Measurements from ENCODE around the gene ARHGEF12.

Gene ARHGEF12, protein sequence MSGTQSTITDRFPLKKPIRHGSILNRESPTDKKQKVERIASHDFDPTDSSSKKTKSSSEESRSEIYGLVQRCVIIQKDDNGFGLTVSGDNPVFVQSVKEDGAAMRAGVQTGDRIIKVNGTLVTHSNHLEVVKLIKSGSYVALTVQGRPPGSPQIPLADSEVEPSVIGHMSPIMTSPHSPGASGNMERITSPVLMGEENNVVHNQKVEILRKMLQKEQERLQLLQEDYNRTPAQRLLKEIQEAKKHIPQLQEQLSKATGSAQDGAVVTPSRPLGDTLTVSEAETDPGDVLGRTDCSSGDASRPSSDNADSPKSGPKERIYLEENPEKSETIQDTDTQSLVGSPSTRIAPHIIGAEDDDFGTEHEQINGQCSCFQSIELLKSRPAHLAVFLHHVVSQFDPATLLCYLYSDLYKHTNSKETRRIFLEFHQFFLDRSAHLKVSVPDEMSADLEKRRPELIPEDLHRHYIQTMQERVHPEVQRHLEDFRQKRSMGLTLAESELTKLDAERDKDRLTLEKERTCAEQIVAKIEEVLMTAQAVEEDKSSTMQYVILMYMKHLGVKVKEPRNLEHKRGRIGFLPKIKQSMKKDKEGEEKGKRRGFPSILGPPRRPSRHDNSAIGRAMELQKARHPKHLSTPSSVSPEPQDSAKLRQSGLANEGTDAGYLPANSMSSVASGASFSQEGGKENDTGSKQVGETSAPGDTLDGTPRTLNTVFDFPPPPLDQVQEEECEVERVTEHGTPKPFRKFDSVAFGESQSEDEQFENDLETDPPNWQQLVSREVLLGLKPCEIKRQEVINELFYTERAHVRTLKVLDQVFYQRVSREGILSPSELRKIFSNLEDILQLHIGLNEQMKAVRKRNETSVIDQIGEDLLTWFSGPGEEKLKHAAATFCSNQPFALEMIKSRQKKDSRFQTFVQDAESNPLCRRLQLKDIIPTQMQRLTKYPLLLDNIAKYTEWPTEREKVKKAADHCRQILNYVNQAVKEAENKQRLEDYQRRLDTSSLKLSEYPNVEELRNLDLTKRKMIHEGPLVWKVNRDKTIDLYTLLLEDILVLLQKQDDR (N-terminal part only)

GRCh38 chr11:120335908-120336640, at the start of gene ARHGEF12:
TSS of gene ARHGEF12 (plus strand) at chr11:120336413. CDS start at chr11:120337244, 831 bp downstream.
- in situ Hi-C loops (cut with HindIII; ENCODE audit: low sequenced_read_pairs) = no loop called here
- TF ChIP-seq, protein P1, sequence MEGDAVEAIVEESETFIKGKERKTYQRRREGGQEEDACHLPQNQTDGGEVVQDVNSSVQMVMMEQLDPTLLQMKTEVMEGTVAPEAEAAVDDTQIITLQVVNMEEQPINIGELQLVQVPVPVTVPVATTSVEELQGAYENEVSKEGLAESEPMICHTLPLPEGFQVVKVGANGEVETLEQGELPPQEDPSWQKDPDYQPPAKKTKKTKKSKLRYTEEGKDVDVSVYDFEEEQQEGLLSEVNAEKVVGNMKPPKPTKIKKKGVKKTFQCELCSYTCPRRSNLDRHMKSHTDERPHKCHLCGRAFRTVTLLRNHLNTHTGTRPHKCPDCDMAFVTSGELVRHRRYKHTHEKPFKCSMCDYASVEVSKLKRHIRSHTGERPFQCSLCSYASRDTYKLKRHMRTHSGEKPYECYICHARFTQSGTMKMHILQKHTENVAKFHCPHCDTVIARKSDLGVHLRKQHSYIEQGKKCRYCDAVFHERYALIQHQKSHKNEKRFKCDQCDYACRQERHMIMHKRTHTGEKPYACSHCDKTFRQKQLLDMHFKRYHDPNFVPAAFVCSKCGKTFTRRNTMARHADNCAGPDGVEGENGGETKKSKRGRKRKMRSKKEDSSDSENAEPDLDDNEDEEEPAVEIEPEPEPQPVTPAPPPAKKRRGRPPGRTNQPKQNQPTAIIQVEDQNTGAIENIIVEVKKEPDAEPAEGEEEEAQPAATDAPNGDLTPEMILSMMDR (IDR thresholded peaks at IDR 0.05; ENCODE audit: low read depth, low read length) = peak; percentile 52

GRCh38 chr11:120288021-120288420, 48.2 kb upstream of the ARHGEF12 start:
- DNase-seq (ENCODE audit: low read depth, low spot score) = no peak
- in situ Hi-C loops (cut with HindIII; ENCODE audit: low sequenced_read_pairs) = no loop called here
- no peak overlapping the region for H3K4me3 ChIP-seq (ENCODE audit: low read depth, low read length)
- TF ChIP-seq, protein P1 (IDR thresholded peaks at IDR 0.05; ENCODE audit: low read depth, low read length) = no peak

More at GRCh38 chr11:120335908-120336640, at the start of gene ARHGEF12:
- peak within 1 kb of the TSS; percentile 95 for H3K4me3 ChIP-seq (ENCODE audit: low read depth, low read length)
- peak; percentile 99 for DNase-seq (ENCODE audit: low read depth, low spot score)

DNA sequence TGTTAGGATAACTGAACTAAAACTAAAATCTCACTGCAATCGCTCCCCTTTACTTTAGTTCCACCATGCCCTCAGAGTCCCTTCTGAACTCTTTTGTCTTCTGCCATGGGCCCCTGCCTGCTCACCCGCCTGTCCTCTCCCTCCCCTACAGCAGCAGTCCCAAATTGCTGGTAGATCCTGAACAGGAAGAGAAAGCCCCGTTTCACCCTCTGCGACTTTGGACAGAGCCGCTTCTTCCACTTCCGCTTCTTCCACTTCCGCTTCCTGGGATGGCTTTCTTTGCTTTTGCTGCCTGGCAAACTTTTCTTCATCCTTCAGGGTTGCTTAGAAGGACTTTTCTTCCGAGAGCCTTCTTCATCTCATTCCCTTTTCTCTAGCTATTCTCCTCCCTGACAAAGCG, 46.8 kb upstream of the ARHGEF12 start:
- TF ChIP-seq, protein P1 (IDR thresholded peaks at IDR 0.05; ENCODE audit: low read depth, low read length) = no peak
- H3K4me3 ChIP-seq (ENCODE audit: low read depth, low read length) = no peak overlapping the region
- DNase-seq (ENCODE audit: low read depth, low spot score) = no peak
- in situ Hi-C loops (cut with HindIII; ENCODE audit: low sequenced_read_pairs) = no loop called here

DNA sequence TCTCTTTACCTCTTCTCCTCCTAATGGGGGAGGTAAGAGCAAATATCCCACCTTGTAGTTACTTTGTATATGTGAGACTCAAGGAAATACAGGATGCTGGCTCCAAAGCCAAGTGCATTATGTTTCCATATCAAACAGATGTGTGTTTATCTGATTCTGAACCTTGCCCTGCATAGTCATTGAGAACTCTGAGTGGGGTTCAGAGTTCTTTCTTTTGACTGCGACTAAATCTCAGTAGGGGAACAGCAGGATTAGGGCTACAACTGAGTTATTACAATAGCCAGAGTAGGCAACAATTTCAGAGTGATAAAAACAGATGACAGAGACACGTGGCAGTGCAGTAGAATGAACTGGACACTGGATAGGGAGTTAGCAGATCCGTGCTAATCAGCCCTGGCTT, 45.3 kb upstream of the ARHGEF12 start:
- in situ Hi-C loops (cut with HindIII; ENCODE audit: low sequenced_read_pairs) = no loop called here
- no peak for DNase-seq (ENCODE audit: low read depth, low spot score)
- H3K4me3 ChIP-seq (ENCODE audit: low read depth, low read length) = no peak overlapping the region
- TF ChIP-seq, protein P1 (IDR thresholded peaks at IDR 0.05; ENCODE audit: low read depth, low read length) = no peak

GRCh38 chr11:120293038-120293800, 43.0 kb upstream of the ARHGEF12 start:
- no peak for DNase-seq (ENCODE audit: low read depth, low spot score)
- no peak overlapping the region for H3K4me3 ChIP-seq (ENCODE audit: low read depth, low read length)
- in situ Hi-C loops (cut with HindIII; ENCODE audit: low sequenced_read_pairs) = no loop called here
- TF ChIP-seq, protein P1 (IDR thresholded peaks at IDR 0.05; ENCODE audit: low read depth, low read length) = no peak
